ENCODE results near the gene NKAIN4. TPM values are rescaled to one million over a fixed set of nuclear protein-coding genes. Genes with fewer than 3 reads are reported as not detected.

Gene NKAIN4
- total and polyA plus RNA-seq, 2 experiments from 2014 or later = 12.6 to 13.2 TPM

- TF ChIP-seq ZNF462 (CRISPR knock-in tag; IDR thresholded peaks at IDR 0.05) = no peak
- no peak for TF ChIP-seq POLR2AphosphoS5 (IDR thresholded peaks at IDR 0.05; ENCODE audit: low read depth)
These were observed 49.9 kb downstream of the NKAIN4 start (continued) for GRCh38 chr20:63204362-63204761.

GRCh38 chr20:63202811-63203526 lies 51.3 kb downstream of the NKAIN4 start:
- ATAC-seq = no peak
- peaks cover 100% of the 10 kb centered on the region for H3K79me2 ChIP-seq (replicated peaks; ENCODE audit: insufficient read depth)
- TF ChIP-seq ZNF462 (CRISPR knock-in tag; IDR thresholded peaks at IDR 0.05) = no peak
- TF ChIP-seq POLR2AphosphoS5 (IDR thresholded peaks at IDR 0.05; ENCODE audit: low read depth) = no peak
- no peak for TF ChIP-seq STAT1 (IDR thresholded peaks at IDR 0.05; ENCODE audit: unreplicated experiment)

More at GRCh38 chr20:63202811-63203526, 51.3 kb downstream of the NKAIN4 start:
- H3K27ac Mint-ChIP-seq = no peak overlapping the region
- Histone ChIP-seq H4K20me1 (replicated peaks; ENCODE audit: insufficient read depth) (peaks cover 70% of the 10 kb centered on the region), H2AFZ (no peak overlapping the region), H3K9me2 (ENCODE audit: insufficient read depth) (no peaks in the 10 kb centered on the region), H3K4me3 (no peak overlapping the region), H3K4me2 (no peak overlapping the region), H3K36me3 (ENCODE audit: insufficient read depth) (peaks cover 24% of the 10 kb centered on the region), H3K4me1 (ENCODE audit: insufficient read depth) (no peaks in the 10 kb centered on the region), H3K27me3 (ENCODE audit: insufficient read depth) (no peaks in the 10 kb centered on the region), H3K27ac (ENCODE audit: low read depth) (no peak overlapping the region), H3F3A (replicated peaks; ENCODE audit: low read depth) (0 out of 2 replicates have a peak, but pooled peaks cover 2% of the 10 kb centered on the region)
- peaks cover 77% of the 10 kb centered on the region for H3K36me3 Mint-ChIP-seq (ENCODE audit: low read depth)
- DNase-seq (ENCODE audit: low spot score) = no peak
- H3K9me3 Mint-ChIP-seq = no peaks in the 10 kb centered on the region
- H3K4me3 Mint-ChIP-seq = no peak overlapping the region
- peaks cover 6% of the 10 kb centered on the region; the same call in 2 of the 3 replicates for H3K4me1 Mint-ChIP-seq
- peaks cover 8% of the 10 kb centered on the region for H3K27me3 Mint-ChIP-seq (ENCODE audit: insufficient read depth, low read depth, poor library complexity)
